KMS-11 (cell line): ENCODE results near the gene MED4.

Experiments
- H2AFZ ChIP-seq: fragments of 200-600 bp; sonication (generic); 2 replicates; pipeline ENCODE4 v1.6.1; 2016; ENCODE audit warnings: antibody characterized with exemption, mixed run types, low read depth
- H3K27ac ChIP-seq: fragments of 200-600 bp; sonication (generic); 2 replicates; pipeline ENCODE4 v1.6.1; 2016; ENCODE audit warnings: mild to moderate bottlenecking, mixed run types
- H3K27me3 ChIP-seq: fragments of 200-600 bp; sonication (generic); 2 replicates; pipeline ENCODE4 v1.6.1; 2017; ENCODE audit warnings: mild to moderate bottlenecking, low read depth, mixed run types, moderate library complexity; ENCODE audit not compliant: insufficient read depth
- H3K36me3 ChIP-seq: fragments of 200-600 bp; sonication (generic); 2 replicates; pipeline ENCODE4 v1.6.1; 2017; ENCODE audit warnings: mild to moderate bottlenecking, mixed run types; ENCODE audit not compliant: insufficient read depth
- H3K4me1 ChIP-seq: fragments of 200-600 bp; sonication (generic); 2 replicates; pipeline ENCODE4 v1.6.1; 2016; ENCODE audit warnings: mild to moderate bottlenecking, low read depth, mixed run types; ENCODE audit not compliant: poor library complexity, severe bottlenecking
- H3K4me2 ChIP-seq: fragments of 200-600 bp; sonication (generic); 2 replicates; pipeline ENCODE4 v1.7.0; 2016; ENCODE audit warnings: mild to moderate bottlenecking, mixed run types
- H3K4me3 ChIP-seq: fragments of 200-600 bp; sonication (generic); IDR thresholded peaks from 2 replicates; pipeline ENCODE4 v1.6.1; 2017; ENCODE audit warnings: low read depth, low read length, mixed read lengths; ENCODE audit not compliant: insufficient read depth
- H3K79me2 ChIP-seq: fragments of 200-600 bp; sonication (generic); 2 replicates; pipeline ENCODE4 v1.6.1; 2016; ENCODE audit warnings: low read depth, mixed run types; ENCODE audit not compliant: insufficient read depth
- H3K9ac ChIP-seq: fragments of 200-600 bp; sonication (generic); 2 replicates; pipeline ENCODE4 v1.6.1; 2016; ENCODE audit warnings: mild to moderate bottlenecking, mixed run types
- H4K20me1 ChIP-seq: fragments of 200-600 bp; sonication (generic); 2 replicates; pipeline ENCODE4 v1.6.1; 2016; ENCODE audit warnings: mild to moderate bottlenecking, mixed run types; ENCODE audit not compliant: insufficient read depth
- TF ChIP-seq, protein P1 (sequence below): fragments of 200-600 bp; sonication (generic); conservative IDR thresholded peaks from 2 replicates; pipeline ENCODE4 v1.6.1; 2017; ENCODE audit warnings: low read depth, mild to moderate bottlenecking, antibody characterized with exemption, low read length, moderate library complexity, mixed read lengths

Gene MED4

DNA sequence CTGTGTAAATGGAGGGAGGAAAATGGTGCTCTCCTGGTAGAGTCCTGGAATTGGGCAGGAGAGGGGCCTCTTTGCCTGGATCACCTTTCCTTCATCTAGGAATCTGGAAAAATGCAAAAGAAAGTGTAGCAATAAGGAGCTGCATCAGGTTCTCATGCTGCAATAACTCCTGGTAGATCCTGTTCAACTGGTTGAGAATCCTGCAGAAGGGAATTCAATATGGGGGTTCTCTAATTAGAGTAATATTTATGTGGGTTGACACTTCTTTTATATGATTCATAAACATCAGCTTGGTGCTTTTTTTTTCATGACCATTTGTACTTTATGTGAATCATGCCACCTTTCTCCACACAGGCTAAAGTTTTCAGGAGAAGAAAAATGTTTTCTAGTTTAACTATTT lies 66.8 kb downstream of the MED4 start:
- Histone ChIP-seq H3K9ac (no peak overlapping the region), H3K79me2 (no peaks in the 10 kb centered on the region), H3K4me1 (no peaks in the 10 kb centered on the region), H3K4me3 (no peak overlapping the region), H4K20me1 (no peaks in the 10 kb centered on the region), H3K27ac (no peak overlapping the region), H3K27me3 (no peaks in the 10 kb centered on the region), H3K36me3 (no peaks in the 10 kb centered on the region), H2AFZ (no peak overlapping the region), H3K4me2 (no peak overlapping the region)
- TF ChIP-seq, protein P1, sequence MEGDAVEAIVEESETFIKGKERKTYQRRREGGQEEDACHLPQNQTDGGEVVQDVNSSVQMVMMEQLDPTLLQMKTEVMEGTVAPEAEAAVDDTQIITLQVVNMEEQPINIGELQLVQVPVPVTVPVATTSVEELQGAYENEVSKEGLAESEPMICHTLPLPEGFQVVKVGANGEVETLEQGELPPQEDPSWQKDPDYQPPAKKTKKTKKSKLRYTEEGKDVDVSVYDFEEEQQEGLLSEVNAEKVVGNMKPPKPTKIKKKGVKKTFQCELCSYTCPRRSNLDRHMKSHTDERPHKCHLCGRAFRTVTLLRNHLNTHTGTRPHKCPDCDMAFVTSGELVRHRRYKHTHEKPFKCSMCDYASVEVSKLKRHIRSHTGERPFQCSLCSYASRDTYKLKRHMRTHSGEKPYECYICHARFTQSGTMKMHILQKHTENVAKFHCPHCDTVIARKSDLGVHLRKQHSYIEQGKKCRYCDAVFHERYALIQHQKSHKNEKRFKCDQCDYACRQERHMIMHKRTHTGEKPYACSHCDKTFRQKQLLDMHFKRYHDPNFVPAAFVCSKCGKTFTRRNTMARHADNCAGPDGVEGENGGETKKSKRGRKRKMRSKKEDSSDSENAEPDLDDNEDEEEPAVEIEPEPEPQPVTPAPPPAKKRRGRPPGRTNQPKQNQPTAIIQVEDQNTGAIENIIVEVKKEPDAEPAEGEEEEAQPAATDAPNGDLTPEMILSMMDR = no peak
